Measurements from ENCODE around the gene RABGAP1L. TPM values are rescaled to one million over a fixed set of nuclear protein-coding genes. Genes with fewer than 3 reads are reported as not detected.

The RABGAP1L gene
- total and polyA plus RNA-seq, 2 of the 4 experiments (the other 2 are of a cell fraction): 7.9 to 26.7 TPM

DNA sequence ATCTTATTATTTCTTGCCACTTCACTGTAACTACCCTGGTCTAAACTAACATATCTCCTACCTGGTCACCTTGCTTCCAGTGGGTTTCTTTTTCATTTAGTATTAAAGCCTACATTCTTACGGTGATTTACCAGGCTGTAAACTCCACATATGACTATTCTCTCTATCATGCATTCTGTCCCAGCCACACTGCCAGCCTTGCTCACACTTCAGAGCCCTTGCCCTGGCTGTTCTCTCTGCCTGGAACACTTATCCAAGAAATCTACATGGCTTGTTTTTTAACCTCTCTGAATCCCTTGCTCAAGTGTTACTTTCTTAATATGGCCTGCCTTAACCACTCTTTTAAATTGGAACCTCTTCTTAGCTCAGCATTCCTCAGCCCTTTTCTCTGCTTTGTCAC is 501.2 kb downstream of the RABGAP1L start:
- H3K9me3 ChIP-seq (ENCODE audit: control insufficient read depth, insufficient read depth, low read length): no peaks in the 10 kb centered on the region
- dilution Hi-C loops (cut with HindIII; ENCODE audit: low sequenced_read_pairs, unreplicated experiment) (no loop called here), in situ Hi-C loops (cut with MboI; ENCODE audit: low sequenced_read_pairs) (no loop called here), intact Hi-C loops (cut with micrococcal nuclease) (no loop called here)
- H2AK9ac ChIP-seq (replicated peaks; ENCODE audit: low read depth, low read length, poor library complexity): no peak overlapping the region
- H3K4ac ChIP-seq (ENCODE audit: low read depth, low read length): no peak overlapping the region
- TF ChIP-seq CEBPB (IDR thresholded peaks at IDR 0.05; ENCODE audit: low read depth, low read length): no peak
- TF ChIP-seq RAD21 (IDR thresholded peaks at IDR 0.05; ENCODE audit: low read length): no peak
- no peak for TF ChIP-seq NFE2L2 (IDR thresholded peaks at IDR 0.05; ENCODE audit: low read depth, low read length)
- TF ChIP-seq FOS (IDR thresholded peaks at IDR 0.05; ENCODE audit: low read depth, low read length): no peak
- no peak for TF ChIP-seq SMC3 (IDR thresholded peaks at IDR 0.05; ENCODE audit: low read depth, low read length)
- TF ChIP-seq MXI1 (IDR thresholded peaks at IDR 0.05; ENCODE audit: borderline replicate concordance, low read depth, low read length): no peak
- DNase-seq (no peak), ATAC-seq (ENCODE audit: low read depth) (no peak)
- H4K8ac ChIP-seq (ENCODE audit: low read depth in 2 of 2, low read length in 2 of 2): no peak overlapping the region
- H2AFZ ChIP-seq (replicated peaks; ENCODE audit: low read length, poor library complexity): no peak overlapping the region
- H3K56ac ChIP-seq (ENCODE audit: extremely low read depth, insufficient read depth, low read length): no peak overlapping the region
- H2BK120ac ChIP-seq (ENCODE audit: low read depth, low read length): no peak overlapping the region
- no peaks in the 10 kb centered on the region for H3K9me1 ChIP-seq (ENCODE audit: insufficient read depth, low read length)
- no peak overlapping the region for H4K91ac ChIP-seq (ENCODE audit: insufficient read depth, low read depth, low read length)
- H3K27me3 ChIP-seq (ENCODE audit: control insufficient read depth, insufficient read depth, low read length): no peaks in the 10 kb centered on the region
- H3K4me2 ChIP-seq (ENCODE audit: low read depth, low read length): no peak overlapping the region
- H3K79me1 ChIP-seq (ENCODE audit: low read depth in 1 of 2, low read length in 2 of 2): no peaks in the 10 kb centered on the region
- no peak overlapping the region for H2BK20ac ChIP-seq (ENCODE audit: low read depth, low read length)
- no peaks in the 10 kb centered on the region for H3K36me3 ChIP-seq (ENCODE audit: control insufficient read depth, insufficient read depth, low read length)
- no peak overlapping the region for H2BK5ac ChIP-seq (ENCODE audit: low read depth, low read length, poor library complexity, severe bottlenecking)
- WGBS, 2 experiments (ENCODE audit: extremely low coverage in 2 of 2, insufficient read length in 1 of 2): 80% methylated on average over 1 of the region's 1 CpG; no CpG with 5 or more reads in 1 of the 2 experiments
- ChIA-PET CTCF (no interaction called here), POLR2A (ENCODE audit: unreplicated experiment) (no interaction called here)
- no peak overlapping the region for H3K4me3 ChIP-seq (ENCODE audit: insufficient read depth, low read depth, low read length)
- no peaks in the 10 kb centered on the region for H4K20me1 ChIP-seq (ENCODE audit: insufficient read depth, low read length)
- no peak overlapping the region for H3K14ac ChIP-seq (replicated peaks; ENCODE audit: low read depth, low read length)
- H3K4me1 ChIP-seq (ENCODE audit: control insufficient read depth, insufficient read depth, low read length): no peaks in the 10 kb centered on the region
- H2BK15ac ChIP-seq (ENCODE audit: low read depth, low read length): no peak overlapping the region
- H2AK5ac ChIP-seq (ENCODE audit: low read depth, low read length): no peak overlapping the region
- H3K27ac ChIP-seq (ENCODE audit: insufficient read depth, low read length): no peak overlapping the region
- H3K18ac ChIP-seq (ENCODE audit: low read depth, low read length): no peak overlapping the region
- no peak overlapping the region for H3K9ac ChIP-seq (ENCODE audit: low read depth, low read length)
- H3K23ac ChIP-seq (ENCODE audit: low read depth, low read length): no peak overlapping the region
- BruUV-seq (replicated peaks): no TSS peak
- H4K5ac ChIP-seq (ENCODE audit: low read depth, low read length): no peak overlapping the region
